NCI-H2107 (cell line): ENCODE data around the gene FKBP5.
"Not testable (repeated sequence)": the region's sequence is repeated elsewhere in the genome, so short reads cannot be mapped to it uniquely, and the experiment has no call there.

Experiments used
- DNase-seq: peaks from one replicate; lab custom pipeline; 2025; lab: John Stamatoyannopoulos, UW

FKBP5 gene

GRCh38 chr6:35723587-35723986 is 34.9 kb upstream of the FKBP5 start:
- no peak for DNase-seq

- no peak for DNase-seq
Measured at GRCh38 chr6:35722121-35722761, 33.5 kb upstream of the FKBP5 start.

DNA sequence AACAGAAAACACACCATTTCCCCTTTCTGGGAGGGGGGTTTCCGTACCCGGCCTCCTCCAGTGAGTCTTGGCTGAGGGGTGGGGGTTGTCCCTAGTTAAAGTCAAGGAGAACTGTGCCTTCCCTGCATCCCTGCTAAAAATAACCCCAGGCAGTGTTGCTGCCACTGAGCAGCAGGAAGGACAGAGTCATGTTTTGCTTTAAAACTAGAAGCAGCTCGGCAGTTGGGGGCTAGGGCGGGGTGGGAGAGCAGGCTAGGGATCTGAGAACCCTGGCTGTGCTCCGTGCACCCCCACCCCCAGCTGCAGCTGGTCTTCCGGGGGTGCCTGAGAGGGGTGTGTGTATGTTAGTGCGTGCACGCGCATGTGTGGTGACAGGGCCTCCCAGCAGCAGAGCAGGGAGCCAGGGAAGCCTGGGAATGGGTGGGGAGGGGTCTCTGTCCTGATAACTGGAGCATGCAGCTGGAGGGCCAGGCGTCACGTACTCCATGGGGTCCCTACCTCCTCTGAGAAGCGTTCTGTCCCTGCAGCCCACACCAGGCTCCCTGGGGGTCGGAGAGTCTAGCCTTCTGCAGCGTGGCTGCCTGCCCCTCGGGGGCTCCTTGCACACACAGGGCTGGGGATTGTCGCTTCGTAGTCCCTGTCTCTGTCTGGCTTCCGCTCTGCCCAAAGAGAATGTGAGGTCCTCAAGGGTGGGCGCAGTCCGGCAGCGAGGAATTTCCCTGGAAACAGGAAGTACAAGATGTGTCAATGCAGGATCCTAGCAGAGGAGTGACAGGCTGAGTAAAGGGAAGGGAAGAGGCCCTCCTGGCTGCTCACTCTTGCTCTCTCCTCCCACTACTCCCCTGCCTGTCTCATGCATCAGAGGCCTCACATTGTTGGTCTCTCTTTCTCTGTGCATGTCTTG is 31.4 kb upstream of the FKBP5 start:
- DNase-seq: no peak

- DNase-seq: no peak
Measured at GRCh38 chr6:35719404-35719829, 30.7 kb upstream of the FKBP5 start.

DNA sequence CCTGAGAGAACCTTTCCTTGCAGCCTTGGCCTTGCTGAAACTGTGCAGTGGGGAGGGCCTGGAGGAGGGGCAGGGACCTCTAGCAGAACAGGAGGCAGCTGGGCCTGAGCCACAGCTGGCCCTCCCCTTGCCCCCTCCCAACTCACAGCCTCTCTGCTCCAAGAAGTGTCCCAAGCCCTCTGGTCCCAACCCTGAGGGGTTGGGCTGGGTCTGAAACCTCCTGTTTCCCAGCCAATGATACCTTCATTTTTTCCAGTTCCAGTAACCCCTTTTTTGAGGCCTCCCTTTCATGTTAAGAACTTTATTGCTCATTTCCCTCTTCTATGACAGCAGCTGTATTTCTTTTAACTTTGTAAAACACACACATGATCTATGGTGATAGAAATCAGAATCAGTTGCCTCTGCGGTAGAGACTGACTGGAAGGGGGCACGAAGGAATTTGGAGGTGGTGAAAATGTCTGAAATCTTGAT is 30.2 kb upstream of the FKBP5 start:
- no peak for DNase-seq

DNA sequence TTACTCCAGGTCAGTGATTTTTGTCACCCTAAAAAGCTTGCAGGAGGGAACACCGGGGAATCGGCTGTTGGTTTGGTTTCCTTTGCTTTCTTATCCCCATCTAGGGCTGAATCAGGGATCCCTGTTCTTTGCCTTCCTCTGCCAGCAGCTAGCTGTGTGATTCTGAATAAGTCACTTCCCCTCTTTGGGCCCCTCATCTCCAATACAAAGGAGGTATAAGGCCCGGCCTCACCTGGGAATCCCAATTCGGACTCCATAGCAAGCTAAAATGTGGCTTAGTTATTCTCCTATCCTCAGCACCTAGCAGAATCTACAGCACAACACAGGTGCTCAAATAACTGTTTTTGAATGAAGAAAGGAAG is 29.6 kb upstream of the FKBP5 start:
- DNase-seq: no peak

- no peak for DNase-seq
Measured at GRCh38 chr6:35717449-35718374, 29.0 kb upstream of the FKBP5 start.

DNA sequence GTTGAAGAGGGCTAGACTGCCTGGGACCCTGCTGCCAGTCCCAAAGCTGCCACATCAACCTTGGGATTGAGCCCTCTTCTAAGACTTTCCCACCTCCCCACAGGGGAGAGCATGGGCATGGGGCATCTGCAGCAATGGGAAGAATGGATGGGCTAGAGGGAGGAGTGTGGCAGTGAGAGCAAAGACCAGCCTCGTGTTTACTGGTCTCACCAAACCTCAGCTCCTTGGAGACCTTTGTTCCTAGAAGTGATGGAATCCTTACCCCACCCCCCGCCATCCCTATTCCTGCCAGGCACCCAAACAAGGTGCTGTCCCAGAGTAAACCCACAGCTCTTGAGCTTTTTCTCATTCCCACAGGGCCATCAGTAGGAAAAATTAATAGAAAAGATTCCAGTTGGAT is 28.1 kb upstream of the FKBP5 start:
- no peak for DNase-seq

DNA sequence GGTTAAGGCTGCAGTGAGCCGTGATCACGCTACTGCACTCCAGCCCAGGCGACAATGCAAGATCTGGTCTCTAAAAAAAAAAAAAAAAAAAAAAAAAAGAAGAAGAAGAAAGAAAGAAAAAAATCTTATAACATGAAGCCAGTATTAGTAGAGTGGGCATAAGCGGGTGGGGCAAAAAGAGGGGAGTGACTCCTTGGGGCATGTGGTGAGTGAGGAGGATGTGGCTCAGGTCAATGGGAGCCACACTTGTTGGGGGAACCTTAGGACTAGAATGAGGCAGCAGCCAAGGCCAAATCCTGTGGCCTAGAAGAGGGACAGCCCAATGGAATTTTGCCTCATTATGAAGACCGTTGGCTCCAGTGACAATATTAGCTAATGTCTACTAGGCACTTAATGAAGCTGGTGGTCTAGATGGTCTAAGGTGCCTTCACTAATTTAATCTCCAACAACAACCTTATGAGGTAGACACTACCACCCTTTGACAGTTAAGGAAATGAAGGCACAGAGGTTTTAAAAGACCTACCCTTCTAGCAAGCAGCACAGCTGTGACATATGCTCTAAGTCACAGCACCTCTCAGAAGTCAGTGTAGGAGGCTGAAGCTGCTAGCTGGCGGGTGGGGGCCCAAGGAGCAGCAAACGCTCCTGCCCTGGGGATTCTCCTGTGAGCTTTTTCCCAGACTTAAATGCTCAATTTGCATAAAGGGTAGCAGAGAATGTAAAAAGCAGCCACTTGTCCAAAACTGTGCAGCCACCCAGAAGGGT is 24.5 kb upstream of the FKBP5 start:
- DNase-seq: no peak

GRCh38 chr6:35711731-35712130 is 23.0 kb upstream of the FKBP5 start:
- DNase-seq: no peak

DNA sequence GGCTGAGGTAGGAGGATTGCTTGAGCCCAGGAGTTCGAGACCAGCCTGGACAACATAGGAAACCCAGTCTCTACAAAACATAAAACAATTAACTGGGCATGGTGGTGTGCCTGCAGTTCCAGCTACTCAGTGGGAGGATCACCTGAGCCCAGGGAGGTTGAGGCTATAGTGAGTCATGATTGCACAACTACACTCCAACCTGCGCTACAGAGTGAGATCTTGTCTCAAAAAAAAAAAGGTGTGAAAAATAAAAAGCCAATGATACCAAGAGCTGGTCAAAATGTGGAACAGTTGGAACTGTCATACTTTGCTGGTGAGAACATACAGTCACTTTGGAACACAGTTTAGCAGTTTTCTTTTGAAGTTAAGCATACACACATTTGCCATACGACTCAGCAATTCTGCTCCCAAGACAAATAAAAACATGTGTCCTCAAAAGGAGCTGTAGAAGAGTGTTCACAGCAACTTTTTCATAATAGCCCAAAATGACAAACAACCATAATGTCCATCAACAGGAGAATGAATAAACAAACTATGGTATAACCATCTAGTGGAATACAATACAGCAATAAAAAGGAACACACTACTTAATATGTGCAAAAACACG is 21.6 kb upstream of the FKBP5 start:
- no peak for DNase-seq

- DNase-seq: no peak
Measured at GRCh38 chr6:35708585-35708984, 19.9 kb upstream of the FKBP5 start.

DNA sequence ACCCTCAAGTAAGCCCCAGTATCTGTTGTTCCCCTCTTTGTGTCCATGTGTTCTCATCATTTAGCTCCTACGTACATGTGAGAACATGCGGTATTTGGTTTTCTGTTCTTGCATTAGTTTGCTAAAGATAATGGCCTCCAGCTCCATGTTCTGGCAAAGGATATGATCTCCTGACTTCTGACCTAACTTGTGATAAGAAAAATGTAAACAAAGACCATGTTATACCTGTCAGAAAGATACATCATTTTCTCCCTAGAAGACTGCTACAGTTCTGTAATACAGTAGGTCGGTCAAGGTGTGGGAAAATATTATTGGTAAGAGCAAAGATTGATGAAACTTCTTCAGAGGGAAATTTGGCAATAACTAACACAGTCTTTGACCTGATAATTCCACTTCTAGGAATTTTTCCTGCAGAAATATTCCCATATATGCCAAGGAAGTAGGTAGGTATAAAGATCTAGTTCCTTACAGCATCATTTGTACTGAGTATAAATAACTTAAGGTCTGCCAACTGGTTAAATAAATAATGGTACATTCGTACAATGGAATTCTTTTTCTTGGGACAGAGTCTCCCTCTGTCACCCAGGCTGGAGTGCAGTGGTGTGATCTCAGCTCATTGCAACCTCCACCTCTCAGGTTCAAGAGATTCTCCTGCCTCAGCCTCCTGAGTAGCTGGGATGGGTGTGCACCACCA is 19.1 kb upstream of the FKBP5 start:
- no peak for DNase-seq

GRCh38 chr6:35706468-35706867 is 17.8 kb upstream of the FKBP5 start:
- DNase-seq: no peak

GRCh38 chr6:35703554-35703953 is 14.8 kb upstream of the FKBP5 start:
- DNase-seq: no peak

DNA sequence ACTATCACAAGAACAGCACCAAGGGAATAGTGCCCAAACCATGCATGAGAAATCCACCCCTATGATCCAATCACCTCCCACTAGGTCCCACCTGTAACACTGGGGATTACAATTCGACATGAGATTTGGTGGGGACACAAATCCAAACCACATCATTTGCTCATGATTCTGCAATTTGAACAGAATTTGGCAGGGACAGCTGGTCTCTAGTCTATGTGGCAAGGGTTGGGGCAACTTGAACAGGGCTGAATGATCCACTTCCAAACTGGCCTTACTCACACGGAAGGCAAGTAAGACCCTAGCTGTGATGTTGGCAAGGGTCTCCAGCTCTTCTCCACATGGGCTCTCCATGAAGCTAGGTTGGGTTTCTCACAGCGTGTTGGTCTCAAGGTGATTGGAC is 10.1 kb upstream of the FKBP5 start:
- DNase-seq: no peak

DNA sequence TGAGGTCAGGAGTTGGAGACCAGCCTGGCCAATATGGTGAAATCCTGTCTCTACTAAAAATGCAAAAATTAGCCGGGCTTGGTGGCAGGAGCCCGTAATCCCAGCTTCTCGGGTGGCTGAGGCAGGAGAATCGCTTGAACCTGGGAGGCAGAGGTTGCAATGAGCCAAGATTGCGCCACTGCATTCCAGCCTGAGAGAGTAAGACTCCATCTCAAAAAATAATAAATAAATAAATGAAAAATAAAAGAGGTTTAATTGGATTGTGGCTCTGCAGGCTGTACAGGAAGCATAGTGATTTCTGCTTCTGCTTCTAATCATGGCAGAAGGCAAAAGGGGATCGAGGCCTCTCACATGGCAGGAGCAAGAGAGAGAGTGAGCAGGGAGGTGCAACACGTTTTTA is 9.7 kb upstream of the FKBP5 start:
- not testable (repeated sequence) for DNase-seq

DNA sequence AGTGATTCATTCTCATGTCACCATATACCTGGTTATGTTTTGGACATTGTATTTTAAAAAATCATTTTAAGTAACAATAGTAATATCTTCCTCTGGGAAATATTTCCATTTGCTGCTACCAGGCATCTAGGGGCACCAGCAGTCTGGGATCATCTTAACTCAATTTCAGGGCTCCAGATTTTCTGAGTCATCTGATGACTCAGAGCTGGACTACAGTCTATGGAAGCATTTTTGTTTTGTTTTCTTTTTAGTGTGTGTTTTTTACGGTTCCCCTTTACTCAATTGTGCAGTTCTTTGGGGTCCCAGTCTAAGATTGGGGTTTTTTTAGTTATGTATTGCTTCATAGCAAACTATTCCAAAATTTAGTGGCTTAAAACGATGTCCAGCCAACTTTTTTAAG is 5.7 kb upstream of the FKBP5 start:
- DNase-seq: no peak

GRCh38 chr6:35691027-35691824 is 2.5 kb upstream of the FKBP5 start:
- DNase-seq: no peak

GRCh38 chr6:35690484-35690883 is 1.8 kb upstream of the FKBP5 start:
- no peak for DNase-seq
